ENCODE results near the gene THAP10.

DNA sequence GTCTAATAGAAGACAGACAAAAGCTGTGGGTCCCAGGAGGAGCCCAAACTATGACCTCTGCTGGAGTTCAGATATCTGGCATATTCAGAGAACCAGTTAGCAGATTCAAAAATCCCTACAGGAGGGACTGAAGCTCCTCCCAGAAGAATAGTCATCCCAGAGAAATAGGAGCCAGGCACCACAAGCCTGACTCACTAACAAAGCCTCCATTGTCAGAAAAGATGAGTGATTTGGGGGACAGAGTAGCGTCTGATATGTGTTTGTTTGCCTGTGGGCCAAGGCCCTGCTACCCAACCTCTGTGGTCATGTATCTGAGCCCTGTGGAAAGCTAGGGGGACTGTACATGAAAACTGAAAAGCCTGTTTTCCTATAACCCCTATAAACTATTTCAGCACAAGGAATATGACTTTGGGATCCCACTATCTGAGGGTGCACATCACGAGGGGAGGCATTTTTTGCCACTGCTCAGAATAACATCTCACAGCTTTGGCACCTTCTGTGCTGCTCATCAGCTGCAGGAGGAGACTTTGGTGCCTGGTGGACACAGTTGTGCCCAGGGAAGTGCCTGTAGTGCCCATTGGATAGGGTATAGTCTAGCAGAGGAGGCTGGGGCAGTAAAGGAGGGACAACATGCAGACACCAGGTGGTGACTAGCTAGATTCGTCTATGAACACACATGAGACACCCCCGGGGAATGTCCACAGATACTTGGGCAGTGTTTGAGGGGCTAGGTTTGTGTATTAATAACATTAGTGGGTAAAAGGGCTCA lies 28.6 kb downstream of the THAP10 start:
- TF ChIP-seq, protein P1, sequence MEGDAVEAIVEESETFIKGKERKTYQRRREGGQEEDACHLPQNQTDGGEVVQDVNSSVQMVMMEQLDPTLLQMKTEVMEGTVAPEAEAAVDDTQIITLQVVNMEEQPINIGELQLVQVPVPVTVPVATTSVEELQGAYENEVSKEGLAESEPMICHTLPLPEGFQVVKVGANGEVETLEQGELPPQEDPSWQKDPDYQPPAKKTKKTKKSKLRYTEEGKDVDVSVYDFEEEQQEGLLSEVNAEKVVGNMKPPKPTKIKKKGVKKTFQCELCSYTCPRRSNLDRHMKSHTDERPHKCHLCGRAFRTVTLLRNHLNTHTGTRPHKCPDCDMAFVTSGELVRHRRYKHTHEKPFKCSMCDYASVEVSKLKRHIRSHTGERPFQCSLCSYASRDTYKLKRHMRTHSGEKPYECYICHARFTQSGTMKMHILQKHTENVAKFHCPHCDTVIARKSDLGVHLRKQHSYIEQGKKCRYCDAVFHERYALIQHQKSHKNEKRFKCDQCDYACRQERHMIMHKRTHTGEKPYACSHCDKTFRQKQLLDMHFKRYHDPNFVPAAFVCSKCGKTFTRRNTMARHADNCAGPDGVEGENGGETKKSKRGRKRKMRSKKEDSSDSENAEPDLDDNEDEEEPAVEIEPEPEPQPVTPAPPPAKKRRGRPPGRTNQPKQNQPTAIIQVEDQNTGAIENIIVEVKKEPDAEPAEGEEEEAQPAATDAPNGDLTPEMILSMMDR (IDR thresholded peaks at IDR 0.05; ENCODE audit: insufficient read depth, low read depth, low read length): no peak
- TF ChIP-seq EZH2 (IDR thresholded peaks at IDR 0.05; ENCODE audit: insufficient read depth, low read length): no peak
